ENCODE results near the gene DMXL1.

- TF ChIP-seq CTCF (conservative IDR thresholded peaks at IDR 0.05) (no peak), ZFX (IDR thresholded peaks at IDR 0.05) (no peak)
These were observed 148.2 kb downstream of the DMXL1 start for GRCh38 chr5:119218830-119219782.
